CD8-positive, alpha-beta memory T cell (primary cell): ENCODE measurements around the gene CACNA1C. TPM values are rescaled to one million over a fixed set of nuclear protein-coding genes. Genes with fewer than 3 reads are reported as not detected.
A peak's percentile ranks its signal among the peaks of the same experiment; 100 is the strongest.

Source experiments
- CTCF ChIA-PET: fragments of 350-600 bp; sonication (Branson Sonifier 250); formaldehyde crosslinking; loops from one replicate; lab custom pipeline; 2021; ENCODE audit warnings: antibody characterized with exemption; lab: Charles Lee
- POLR2A ChIA-PET: fragments of 350-600 bp; sonication (Branson Sonifier 250); formaldehyde crosslinking; loops from one replicate; lab custom pipeline; 2021; ENCODE audit warnings: antibody characterized with exemption; lab: Charles Lee
- DNase-seq, 5 donors: peaks; one replicate each; pipeline versions ENCODE4 v3.0.0 to v3.0.0-alpha.2; 2020 to 2022; ENCODE audit warnings: mixed read lengths in 1 of 5
- H3K27ac ChIP-seq: one replicate; pipeline ENCODE4 v1.7.0; 2013; ENCODE audit warnings: low read depth, mild to moderate bottlenecking, low read length, moderate library complexity
- H3K27me3 ChIP-seq: 2 replicates; pipeline ENCODE4 v1.7.0; 2013; ENCODE audit warnings: low read length, mild to moderate bottlenecking; ENCODE audit not compliant: insufficient read depth, poor library complexity, severe bottlenecking
- H3K36me3 ChIP-seq: 2 replicates; pipeline ENCODE4 v1.7.0; 2013; ENCODE audit warnings: mild to moderate bottlenecking, low read length, moderate library complexity; ENCODE audit not compliant: insufficient read depth
- H3K4me1 ChIP-seq: 2 replicates; pipeline ENCODE4 v1.7.0; 2013; ENCODE audit warnings: mild to moderate bottlenecking, low read length, moderate library complexity; ENCODE audit not compliant: insufficient read depth
- H3K4me3 ChIP-seq: 2 replicates; pipeline ENCODE4 v1.7.0; 2013; ENCODE audit warnings: mild to moderate bottlenecking, low read length
- H3K9me3 ChIP-seq: 2 replicates; pipeline ENCODE4 v1.7.0; 2013; ENCODE audit warnings: mild to moderate bottlenecking, low read length
- H3K27ac Mint-ChIP-seq, 8 donors: one replicate each; pipeline ENCODE4 v1.8.0; 2020 to 2021; ENCODE audit warnings: mixed read lengths in 8 of 8, mild to moderate bottlenecking in 6 of 8, inconsistent platforms in 3 of 8, moderate library complexity in 3 of 8
- H3K27me3 Mint-ChIP-seq, 2 donors: one replicate each; pipeline ENCODE4 v1.8.0; 2020 to 2021; ENCODE audit warnings: mixed read lengths in 2 of 2, mild to moderate bottlenecking in 1 of 2, moderate library complexity in 1 of 2
- H3K36me3 Mint-ChIP-seq, 3 donors: one replicate each; pipeline ENCODE4 v1.8.0; 2020 to 2021; ENCODE audit warnings: mixed read lengths in 3 of 3, inconsistent platforms in 1 of 3, mild to moderate bottlenecking in 1 of 3
- H3K4me1 Mint-ChIP-seq, 3 donors: one replicate each; pipeline ENCODE4 v1.8.0; 2020 to 2021; ENCODE audit warnings: mixed read lengths in 3 of 3, inconsistent platforms in 1 of 3, mild to moderate bottlenecking in 1 of 3
- H3K4me3 Mint-ChIP-seq, 7 donors: one replicate each; pipeline ENCODE4 v1.8.0; 2020 to 2021; ENCODE audit warnings: mixed read lengths in 7 of 7, mild to moderate bottlenecking in 6 of 7, moderate library complexity in 4 of 7, inconsistent platforms in 2 of 7
- H3K9me3 Mint-ChIP-seq, 5 donors: one replicate each; pipeline ENCODE4 v1.8.0; 2020 to 2022; ENCODE audit warnings: mixed read lengths in 5 of 5, mild to moderate bottlenecking in 3 of 5, moderate library complexity in 2 of 5, inconsistent platforms in 1 of 5
- polyA plus RNA-seq: library from polyadenylated mRNA; unstranded; fragments of 300-500 nt; fragmentation: Illumina TruSeq; gene quantifications from one replicate; pipeline ENCODE4 v1.2.3, GENCODE V29; 2021
- total RNA-seq, 2 experiments: library from RNA; stranded (reverse); gene quantifications; one replicate each; pipeline ENCODE4 v1.2.3, GENCODE V29; 2021

The CACNA1C gene
- total and polyA plus RNA-seq, 3 experiments from 2014 or later: 0.04 to 0.10 (median 0.04) TPM

DNA sequence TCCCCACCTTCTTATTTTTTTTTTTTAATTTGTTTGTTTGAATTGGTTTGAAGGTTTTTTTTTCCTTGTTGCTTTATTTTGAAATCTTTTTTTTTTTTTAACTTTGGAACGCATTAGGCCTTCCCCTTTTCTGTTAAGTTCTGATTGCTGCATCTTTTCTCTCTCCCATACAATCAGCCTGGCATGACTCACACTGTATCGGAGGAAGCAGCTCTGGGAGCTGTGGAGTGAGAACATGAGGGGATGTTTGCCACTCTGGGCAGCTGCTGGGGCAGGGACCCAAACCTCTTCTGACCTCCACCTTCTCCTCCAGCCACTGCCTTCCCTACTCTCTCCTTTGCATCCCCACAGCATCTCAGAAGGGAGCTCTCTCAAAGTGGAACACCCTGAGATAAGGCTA is 581.7 kb downstream of the CACNA1C start:
- Histone ChIP-seq H3K36me3 (no peaks in the 10 kb centered on the region), H3K4me3 (no peak overlapping the region), H3K27ac (no peak overlapping the region), H3K4me1 (no peaks in the 10 kb centered on the region), H3K9me3 (no peaks in the 10 kb centered on the region), H3K27me3 (peaks cover 6% of the 10 kb centered on the region)
- H3K9me3 Mint-ChIP-seq: peaks cover 0 to 2% (median 0%) of the 10 kb centered on the region in 5 donors
- ChIA-PET POLR2A (no interaction called here), CTCF (no interaction called here)
- peaks cover 0 to 5% (median 3%) of the 10 kb centered on the region in 3 donors for H3K36me3 Mint-ChIP-seq
- H3K4me1 Mint-ChIP-seq: no peaks in the 10 kb centered on the region
- H3K27me3 Mint-ChIP-seq: peaks cover 19 to 63% of the 10 kb centered on the region in 2 donors
- no peak overlapping the region for H3K27ac Mint-ChIP-seq
- H3K4me3 Mint-ChIP-seq: no peak overlapping the region
- DNase-seq: no peak

- Mint-ChIP-seq H3K36me3 (peaks cover 0 to 5% (median 3%) of the 10 kb centered on the region in 3 donors), H3K27ac (no peak overlapping the region), H3K4me1 (peaks cover 1 to 5% (median 4%) of the 10 kb centered on the region in 3 donors), H3K27me3 (peaks cover 26 to 61% of the 10 kb centered on the region in 2 donors), H3K9me3 (peaks cover 0 to 2% (median 0%) of the 10 kb centered on the region in 5 donors), H3K4me3 (no peak overlapping the region)
- peaks cover 6% of the 10 kb centered on the region for H3K27me3 ChIP-seq
- ChIA-PET CTCF (no interaction called here), POLR2A (no interaction called here)
- no peak overlapping the region for H3K4me3 ChIP-seq
- DNase-seq: no peak
- H3K9me3 ChIP-seq: no peaks in the 10 kb centered on the region
- H3K4me1 ChIP-seq: peaks cover 6% of the 10 kb centered on the region
- H3K36me3 ChIP-seq: no peaks in the 10 kb centered on the region
- no peak overlapping the region for H3K27ac ChIP-seq
Measured at GRCh38 chr12:2636741-2637340, 584.1 kb downstream of the CACNA1C start.

GRCh38 chr12:2637371-2637770 is 584.6 kb downstream of the CACNA1C start:
- Histone ChIP-seq H3K27ac (no peak overlapping the region), H3K4me1 (peaks cover 12% of the 10 kb centered on the region), H3K9me3 (no peaks in the 10 kb centered on the region), H3K36me3 (no peaks in the 10 kb centered on the region), H3K4me3 (no peak overlapping the region), H3K27me3 (peaks cover 6% of the 10 kb centered on the region)
- H3K9me3 Mint-ChIP-seq: peaks cover 0 to 2% (median 0%) of the 10 kb centered on the region in 5 donors
- H3K4me1 Mint-ChIP-seq: peaks cover 7 to 10% (median 10%) of the 10 kb centered on the region in 3 donors
- DNase-seq: no peak
- no peak overlapping the region for H3K27ac Mint-ChIP-seq
- H3K4me3 Mint-ChIP-seq: no peak overlapping the region
- peaks cover 0 to 5% (median 3%) of the 10 kb centered on the region in 3 donors for H3K36me3 Mint-ChIP-seq
- CTCF ChIA-PET: no interaction called here
- H3K27me3 Mint-ChIP-seq: peaks cover 28 to 60% of the 10 kb centered on the region in 2 donors
- POLR2A ChIA-PET: no interaction called here

DNA sequence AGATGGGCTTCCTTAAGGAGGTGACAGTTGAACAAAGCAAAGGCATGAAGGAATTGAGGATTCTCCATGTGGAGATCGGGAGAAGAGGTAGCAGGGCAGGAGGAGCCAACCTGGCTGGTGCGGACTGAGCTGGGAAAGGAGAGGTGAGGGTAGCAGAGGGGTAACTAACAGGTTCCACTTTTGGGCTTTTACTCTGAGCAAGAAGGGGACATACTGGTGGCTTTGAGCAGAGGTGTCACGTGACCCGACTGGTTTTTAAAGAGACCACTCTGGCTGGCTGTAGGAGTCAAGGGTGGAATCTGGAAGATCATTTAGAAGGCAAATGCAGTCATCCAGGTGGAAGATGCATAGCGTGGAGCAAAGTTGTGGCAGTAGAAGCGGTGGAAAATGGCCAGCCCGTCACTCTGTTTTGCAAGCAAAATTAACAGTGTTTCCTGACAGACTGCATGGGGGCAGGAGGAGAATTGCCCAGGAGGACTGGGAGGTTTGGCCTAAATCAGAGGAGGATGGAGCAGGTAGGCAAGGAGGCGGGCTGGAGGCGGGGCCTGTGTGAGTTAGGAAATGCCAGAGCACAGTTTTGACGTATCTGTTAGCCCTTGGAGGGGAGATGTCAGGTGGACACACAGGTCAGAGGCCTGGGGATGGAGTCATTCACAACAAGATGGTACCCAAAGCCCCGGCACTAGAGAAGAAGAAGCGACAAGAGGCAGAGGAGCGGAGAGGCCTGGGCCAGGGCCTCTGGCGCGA is 585.7 kb downstream of the CACNA1C start:
- Mint-ChIP-seq H3K36me3 (peaks cover 0 to 5% (median 3%) of the 10 kb centered on the region in 3 donors), H3K27ac (no peak overlapping the region), H3K27me3 (peaks cover 23 to 55% of the 10 kb centered on the region in 2 donors), H3K9me3 (peaks cover 0 to 2% (median 0%) of the 10 kb centered on the region in 5 donors), H3K4me1 (peaks cover 13 to 19% (median 18%) of the 10 kb centered on the region in 3 donors), H3K4me3 (no peak overlapping the region)
- Histone ChIP-seq H3K9me3 (no peaks in the 10 kb centered on the region), H3K27ac (no peak overlapping the region), H3K27me3 (peaks cover 6% of the 10 kb centered on the region), H3K4me1 (peaks cover 18% of the 10 kb centered on the region), H3K4me3 (no peak overlapping the region), H3K36me3 (no peaks in the 10 kb centered on the region)
- CTCF ChIA-PET: no interaction called here
- no peak for DNase-seq
- POLR2A ChIA-PET: no interaction called here

DNA sequence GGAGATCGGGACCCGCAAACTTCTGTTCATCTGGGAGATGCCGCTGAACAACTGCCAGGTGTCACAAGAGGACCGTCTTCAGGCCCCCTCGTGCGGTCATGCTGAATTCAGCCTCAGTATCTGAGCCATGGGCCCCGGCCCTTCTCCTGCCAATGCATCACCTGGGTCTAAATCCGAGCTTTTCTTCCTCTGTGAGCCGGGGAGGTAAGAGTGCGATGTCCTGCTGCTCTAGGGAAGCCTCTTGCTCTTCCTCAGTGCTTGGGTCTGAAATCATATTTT is 586.2 kb downstream of the CACNA1C start:
- Mint-ChIP-seq H3K27me3 (peaks cover 25 to 58% of the 10 kb centered on the region in 2 donors), H3K4me1 (peaks cover 13 to 24% (median 18%) of the 10 kb centered on the region in 3 donors), H3K4me3 (no peak overlapping the region), H3K27ac (no peak overlapping the region), H3K9me3 (peaks cover 0 to 2% (median 0%) of the 10 kb centered on the region in 5 donors), H3K36me3 (peaks cover 0 to 5% (median 3%) of the 10 kb centered on the region in 3 donors)
- POLR2A ChIA-PET: no interaction called here
- H3K27ac ChIP-seq: no peak overlapping the region
- no peaks in the 10 kb centered on the region for H3K9me3 ChIP-seq
- DNase-seq: no peak
- H3K4me1 ChIP-seq: peaks cover 18% of the 10 kb centered on the region
- H3K4me3 ChIP-seq: no peak overlapping the region
- H3K36me3 ChIP-seq: no peaks in the 10 kb centered on the region
- CTCF ChIA-PET: no interaction called here
- peaks cover 6% of the 10 kb centered on the region for H3K27me3 ChIP-seq

DNA sequence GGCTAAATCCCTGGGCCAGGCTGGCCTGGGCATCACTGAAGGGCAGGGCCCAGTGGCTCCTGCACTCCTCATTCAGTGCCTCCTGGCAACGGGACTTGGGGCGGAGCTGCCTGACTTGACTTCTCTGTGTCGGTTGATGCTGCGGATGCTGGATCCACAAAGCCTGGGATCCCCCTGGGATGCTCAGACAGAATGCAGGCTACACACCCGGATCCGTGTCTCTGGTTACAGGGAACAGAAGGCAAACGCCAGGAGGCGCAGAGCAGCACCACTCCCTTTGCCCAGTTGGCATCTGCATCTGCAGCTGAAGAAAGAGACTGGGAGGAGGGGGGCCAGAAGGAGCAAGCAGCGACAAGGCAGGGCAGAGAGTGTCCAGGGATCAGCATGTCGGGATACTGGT is 587.5 kb downstream of the CACNA1C start:
- Histone ChIP-seq H3K4me1 (peaks cover 18% of the 10 kb centered on the region), H3K27ac (no peak overlapping the region), H3K4me3 (no peak overlapping the region), H3K9me3 (no peaks in the 10 kb centered on the region), H3K36me3 (no peaks in the 10 kb centered on the region), H3K27me3 (peaks cover 6% of the 10 kb centered on the region)
- Mint-ChIP-seq H3K4me3 (no peak overlapping the region), H3K4me1 (peaks cover 13 to 24% (median 18%) of the 10 kb centered on the region in 3 donors), H3K9me3 (no peaks in the 10 kb centered on the region), H3K27ac (no peak overlapping the region), H3K27me3 (peaks cover 25 to 56% of the 10 kb centered on the region in 2 donors), H3K36me3 (peaks cover 0 to 5% (median 3%) of the 10 kb centered on the region in 3 donors)
- ChIA-PET POLR2A (no interaction called here), CTCF (no interaction called here)
- DNase-seq: no peak

DNA sequence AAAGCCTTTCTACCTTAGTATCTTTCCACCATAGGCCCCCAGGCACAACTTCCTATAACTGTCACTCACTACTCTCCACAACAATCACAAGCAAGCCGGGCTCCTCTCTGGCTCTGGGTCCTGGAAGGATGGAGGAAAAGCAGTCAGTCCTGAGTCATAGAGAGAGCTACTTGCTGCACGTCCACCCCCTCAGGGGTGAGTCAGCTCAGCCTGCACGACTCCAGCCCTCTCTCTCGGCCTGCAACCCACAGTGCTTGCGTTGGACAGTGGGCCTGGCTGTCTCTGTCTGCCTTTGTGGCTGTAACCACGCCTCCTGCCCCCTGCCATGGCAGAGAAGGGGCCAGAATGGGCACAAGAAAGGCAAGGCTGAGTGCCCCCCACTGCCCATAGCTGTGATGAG is 587.9 kb downstream of the CACNA1C start:
- Histone ChIP-seq H3K4me1 (peaks cover 18% of the 10 kb centered on the region), H3K9me3 (no peaks in the 10 kb centered on the region), H3K36me3 (no peaks in the 10 kb centered on the region), H3K27ac (no peak overlapping the region), H3K27me3 (peaks cover 6% of the 10 kb centered on the region), H3K4me3 (no peak overlapping the region)
- POLR2A ChIA-PET: no interaction called here
- Mint-ChIP-seq H3K4me3 (no peak overlapping the region), H3K9me3 (no peaks in the 10 kb centered on the region), H3K27me3 (peaks cover 25 to 56% of the 10 kb centered on the region in 2 donors), H3K36me3 (peaks cover 0 to 5% (median 3%) of the 10 kb centered on the region in 3 donors), H3K4me1 (peaks cover 13 to 24% (median 18%) of the 10 kb centered on the region in 3 donors), H3K27ac (peak overlapping the region in 1 of 8 donors; percentile 14)
- CTCF ChIA-PET: no interaction called here
- no peak for DNase-seq

DNA sequence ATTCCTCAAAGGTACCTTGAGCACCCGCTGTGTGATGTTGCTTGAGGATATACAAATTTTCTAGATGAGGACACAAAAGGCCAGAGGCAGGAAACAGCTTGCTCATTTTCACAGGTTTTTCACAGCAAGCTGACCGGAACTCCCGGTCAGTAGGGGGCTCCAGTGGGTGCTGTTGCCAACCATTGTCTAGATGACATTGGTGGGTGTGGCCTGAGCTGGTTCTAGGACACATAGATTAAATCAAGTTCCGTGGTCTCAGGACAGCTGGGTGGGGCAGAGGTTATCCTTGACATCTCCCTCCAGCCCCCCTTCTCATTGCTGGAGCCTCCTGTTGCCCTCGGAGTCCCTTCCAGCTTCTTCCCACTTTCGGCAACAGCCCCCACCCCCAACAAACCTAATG is 588.4 kb downstream of the CACNA1C start:
- peaks cover 0 to 5% (median 3%) of the 10 kb centered on the region in 3 donors for H3K36me3 Mint-ChIP-seq
- H3K27me3 Mint-ChIP-seq: peaks cover 25 to 54% of the 10 kb centered on the region in 2 donors
- H3K4me3 ChIP-seq: no peak overlapping the region

More for the DNA sequence above, 588.4 kb downstream of the CACNA1C start:
- peaks cover 6% of the 10 kb centered on the region for H3K27me3 ChIP-seq
- H3K27ac ChIP-seq: no peak overlapping the region
- ChIA-PET POLR2A (no interaction called here), CTCF (interaction anchor here (0.6 kb wide), 1 partner anchor 453 kb away, joined by 3 read pairs; no protein-coding TSS in a partner anchor)
- no peaks in the 10 kb centered on the region for H3K9me3 ChIP-seq
- Mint-ChIP-seq H3K4me1 (peaks cover 13 to 24% (median 18%) of the 10 kb centered on the region in 3 donors), H3K9me3 (no peaks in the 10 kb centered on the region), H3K27ac (no peak overlapping the region), H3K4me3 (no peak overlapping the region)
- peaks cover 18% of the 10 kb centered on the region for H3K4me1 ChIP-seq
- no peaks in the 10 kb centered on the region for H3K36me3 ChIP-seq
- no peak for DNase-seq
